Stimulated activated naive B cell treated with anti-CD40 and anti-IgM and Interleukin-4, amounts not matched to agents 10 μg/mL and 1 μg/mL and 100 μg/mL, for 72 hours (primary cell): ENCODE data around the gene MAS1.
A peak's percentile ranks its signal among the peaks of the same experiment; 100 is the strongest.

ENCODE experiments used
- ATAC-seq, 2 donors: fragments of 150-1000 bp; cut with Tn5 transposase; replicated peaks; 2 replicates each; pipeline ENCODE4 v1.10.0; 2021; ENCODE audit warnings: moderate library complexity in 1 of 2
- DNase-seq: peaks from one replicate; pipeline ENCODE4 v3.0.0; 2021
- H3K27ac Mint-ChIP-seq: one replicate; pipeline ENCODE4 v1.8.0; 2022; ENCODE audit warnings: mild to moderate bottlenecking, mixed read lengths
- H3K27me3 Mint-ChIP-seq, 2 donors: one replicate each; pipeline ENCODE4 v1.8.0; 2022; ENCODE audit warnings: mixed read lengths in 2 of 2
- H3K36me3 Mint-ChIP-seq, 2 donors: one replicate each; pipeline ENCODE4 v1.8.0; 2022; ENCODE audit warnings: mixed read lengths in 2 of 2, mild to moderate bottlenecking in 1 of 2
- H3K4me1 Mint-ChIP-seq, 2 donors: one replicate each; pipeline ENCODE4 v1.8.0; 2022; ENCODE audit warnings: mixed read lengths in 2 of 2, mild to moderate bottlenecking in 1 of 2
- H3K4me3 Mint-ChIP-seq, 2 donors: one replicate each; pipeline ENCODE4 v1.8.0; 2022; ENCODE audit warnings: mild to moderate bottlenecking in 2 of 2, mixed read lengths in 2 of 2, moderate library complexity in 1 of 2
- H3K9me3 Mint-ChIP-seq, 2 donors: one replicate each; pipeline ENCODE4 v1.8.0; 2022; ENCODE audit warnings: mixed read lengths in 2 of 2, mild to moderate bottlenecking in 1 of 2

MAS1 gene

DNA sequence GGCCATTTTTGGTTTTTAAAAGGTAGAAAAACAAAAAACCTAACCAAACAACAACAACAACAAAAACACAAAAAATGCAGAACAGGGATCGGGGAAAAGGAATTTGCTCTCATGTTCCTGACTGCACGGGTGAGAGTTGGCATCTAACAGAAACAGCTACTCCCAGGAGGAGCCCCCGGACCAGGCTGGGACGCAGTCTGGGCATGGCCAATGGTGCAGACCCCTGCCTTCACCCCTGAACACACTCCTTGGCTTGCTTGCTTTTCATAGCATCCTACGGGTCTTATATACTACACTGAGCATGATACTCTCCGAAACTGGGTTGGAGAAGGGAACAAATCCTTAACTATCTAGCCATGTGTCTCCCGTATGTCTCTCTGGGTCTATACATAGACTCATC is 587 bp upstream of the MAS1 start:
- Mint-ChIP-seq H3K36me3 (no peaks in the 10 kb centered on the region), H3K9me3 (no peaks in the 10 kb centered on the region), H3K4me1 (no peaks in the 10 kb centered on the region), H3K4me3 (no peak overlapping the region), H3K27ac (no peak overlapping the region), H3K27me3 (peaks cover 56 to 76% of the 10 kb centered on the region in 2 donors)
- ATAC-seq (no peak), DNase-seq (no peak)

DNA sequence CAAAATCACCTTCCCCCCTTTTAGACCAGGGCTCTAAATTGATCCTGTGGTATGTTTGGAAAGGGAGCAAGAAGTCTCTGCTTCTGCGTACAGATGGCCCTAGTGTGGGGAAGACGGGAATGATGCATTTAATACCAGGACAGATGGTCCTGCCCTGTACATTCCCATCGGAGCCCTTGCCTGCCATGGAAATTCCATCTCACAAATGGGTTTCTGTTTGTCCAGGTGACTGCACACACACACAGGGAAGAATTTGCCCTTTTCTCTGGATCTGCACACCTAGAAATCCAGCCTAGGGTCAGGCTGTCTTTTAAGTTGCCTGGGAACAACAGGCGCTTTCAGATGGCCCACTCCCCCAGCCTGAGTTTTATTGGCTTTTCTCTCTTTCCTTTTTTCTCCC is 1.3 kb downstream of the MAS1 start:
- Mint-ChIP-seq H3K27me3 (peaks cover 45 to 64% of the 10 kb centered on the region in 2 donors), H3K4me3 (no peak overlapping the region), H3K36me3 (no peaks in the 10 kb centered on the region), H3K9me3 (no peaks in the 10 kb centered on the region), H3K27ac (no peak overlapping the region), H3K4me1 (no peaks in the 10 kb centered on the region)
- no peak for DNase-seq
- no peak for ATAC-seq

DNA sequence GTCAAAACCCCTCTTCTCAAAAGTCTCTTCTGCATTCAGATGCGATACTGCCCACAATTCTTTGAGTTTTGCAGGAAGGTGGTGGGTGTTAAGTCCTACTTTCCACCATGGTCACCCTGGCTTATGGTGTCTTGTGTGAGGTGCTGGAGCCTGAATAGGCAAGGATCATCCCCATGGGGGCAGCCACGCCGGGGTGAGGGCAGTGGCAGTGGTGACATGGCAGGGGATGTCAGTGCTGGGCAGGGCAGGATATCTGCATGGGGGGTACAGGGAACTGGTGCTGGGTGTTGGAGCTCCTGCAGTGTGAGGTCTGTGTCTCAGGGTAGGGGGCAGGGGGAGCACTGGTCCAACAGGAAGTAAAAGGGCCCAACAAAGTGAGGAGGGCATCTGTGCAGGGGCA is 2.3 kb downstream of the MAS1 start:
- Mint-ChIP-seq H3K9me3 (no peaks in the 10 kb centered on the region), H3K27me3 (peaks cover 42 to 59% of the 10 kb centered on the region in 2 donors), H3K4me1 (no peaks in the 10 kb centered on the region), H3K36me3 (no peaks in the 10 kb centered on the region), H3K27ac (no peak overlapping the region), H3K4me3 (no peak overlapping the region)
- no peak for DNase-seq
- ATAC-seq = no peak

DNA sequence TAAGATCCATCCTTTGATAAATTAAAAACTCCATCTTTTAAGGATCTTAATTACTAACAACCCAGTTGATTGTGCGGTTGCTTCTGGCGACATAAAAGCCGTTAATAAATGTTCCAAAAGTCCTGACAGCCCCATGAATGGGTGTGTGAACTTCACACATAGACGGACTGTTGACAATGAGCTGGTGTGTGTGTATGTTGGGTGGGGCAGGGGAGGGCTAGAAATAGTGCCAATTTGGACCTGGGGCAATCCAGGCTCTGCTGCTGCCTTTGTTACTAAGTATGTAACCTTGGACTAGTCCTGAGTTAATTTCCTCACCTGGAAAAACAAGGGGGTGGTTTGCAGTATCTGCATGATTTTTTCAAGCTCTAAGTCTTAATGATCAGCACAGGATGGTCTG is 4.2 kb downstream of the MAS1 start:
- peaks cover 0 to 2% of the 10 kb centered on the region in 2 donors for H3K9me3 Mint-ChIP-seq
- H3K4me1 Mint-ChIP-seq = no peaks in the 10 kb centered on the region
- H3K27ac Mint-ChIP-seq = no peak overlapping the region
- H3K36me3 Mint-ChIP-seq = no peaks in the 10 kb centered on the region
- H3K27me3 Mint-ChIP-seq = peaks cover 31 to 48% of the 10 kb centered on the region in 2 donors
- ATAC-seq = no peak
- no peak for DNase-seq
- H3K4me3 Mint-ChIP-seq = no peak overlapping the region

DNA sequence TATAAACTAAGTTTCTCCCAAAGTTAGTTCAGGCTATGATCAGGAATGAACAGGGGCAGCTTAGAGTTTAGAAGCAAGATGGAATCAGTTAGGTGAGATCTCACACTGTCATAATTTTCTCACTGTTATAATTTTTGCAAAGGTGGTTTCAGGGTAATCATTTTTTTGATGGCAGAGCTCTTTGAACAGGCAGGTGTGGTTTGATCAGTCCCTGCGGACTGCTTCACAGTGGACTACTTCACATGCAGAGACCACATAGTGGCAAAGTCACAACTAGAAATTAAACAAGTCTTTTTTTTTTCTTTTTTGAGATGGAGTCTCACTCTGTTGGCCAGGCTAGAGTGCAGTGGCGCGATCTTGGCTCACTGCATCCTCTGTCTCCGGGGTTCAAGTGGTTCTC is 6.8 kb downstream of the MAS1 start:
- H3K4me1 Mint-ChIP-seq = no peaks in the 10 kb centered on the region
- H3K4me3 Mint-ChIP-seq = no peak overlapping the region
- peaks cover 14 to 33% of the 10 kb centered on the region in 2 donors for H3K27me3 Mint-ChIP-seq
- H3K9me3 Mint-ChIP-seq = peaks cover 0 to 2% of the 10 kb centered on the region in 2 donors
- no peak for ATAC-seq
- no peak for DNase-seq
- no peaks in the 10 kb centered on the region for H3K36me3 Mint-ChIP-seq
- H3K27ac Mint-ChIP-seq = no peak overlapping the region

DNA sequence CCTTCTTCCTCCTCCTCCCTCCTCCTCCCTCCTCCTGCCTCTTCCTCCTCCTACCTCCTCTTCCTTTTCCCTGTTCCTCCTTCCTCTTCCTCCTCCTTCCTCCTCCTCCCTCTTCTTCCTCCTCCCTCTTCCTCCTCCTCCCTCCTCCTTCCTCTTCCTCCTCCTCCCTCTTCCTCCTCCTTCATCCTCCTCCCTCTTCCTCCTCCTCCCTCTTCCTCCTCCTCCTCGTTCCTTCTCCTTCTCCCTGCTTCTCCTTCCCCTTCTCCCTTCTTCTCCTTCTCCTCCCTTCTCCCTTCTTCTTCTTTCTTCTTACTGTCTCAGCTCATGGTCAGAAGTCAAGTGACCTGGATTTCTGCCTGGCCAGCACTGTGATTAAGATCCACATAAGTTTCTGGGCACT is 7.7 kb downstream of the MAS1 start:
- peaks cover 0 to 2% of the 10 kb centered on the region in 2 donors for H3K9me3 Mint-ChIP-seq
- H3K4me1 Mint-ChIP-seq = no peaks in the 10 kb centered on the region
- H3K36me3 Mint-ChIP-seq = no peaks in the 10 kb centered on the region
- H3K27ac Mint-ChIP-seq = no peak overlapping the region
- ATAC-seq = no peak
- no peak for DNase-seq
- peaks cover 8 to 27% of the 10 kb centered on the region in 2 donors for H3K27me3 Mint-ChIP-seq
- H3K4me3 Mint-ChIP-seq = no peak overlapping the region

DNA sequence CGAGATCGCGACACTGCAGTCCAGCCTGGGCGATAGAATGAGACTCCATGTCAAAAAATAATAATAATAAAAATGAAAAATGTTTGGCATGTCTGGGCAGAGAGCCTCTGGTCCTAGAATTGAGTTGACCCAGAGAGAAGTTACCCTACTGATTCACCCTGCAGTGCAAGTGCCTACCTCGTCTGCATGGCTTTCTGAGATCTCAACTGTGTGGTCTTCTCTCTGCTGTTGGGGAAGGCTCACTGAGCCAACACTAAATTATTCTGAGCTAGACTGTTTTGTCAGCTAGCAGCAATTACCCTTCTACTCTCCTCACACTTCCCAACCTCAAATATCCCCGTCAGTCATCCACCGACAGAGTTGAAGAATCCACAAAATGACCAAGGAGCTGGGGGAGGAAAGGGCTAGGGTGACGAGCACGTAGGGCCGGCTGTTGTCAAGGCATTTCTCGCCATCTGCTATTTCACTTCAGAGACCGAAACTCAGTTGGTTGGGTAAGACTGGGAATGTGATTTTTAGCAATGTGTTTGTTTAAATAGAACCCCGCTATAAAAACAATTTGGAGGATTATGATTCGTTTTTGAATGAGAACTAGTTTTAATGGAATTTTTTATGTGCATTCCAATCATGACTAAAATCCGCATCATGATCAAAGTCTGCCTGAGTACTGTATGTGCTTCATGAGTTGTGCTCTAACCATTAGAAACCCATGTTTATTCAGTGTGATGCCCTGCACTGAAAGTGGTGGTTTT is 9.4 kb downstream of the MAS1 start:
- DNase-seq (no peak), ATAC-seq (no peak)
- Mint-ChIP-seq H3K9me3 (peaks cover 0 to 2% of the 10 kb centered on the region in 2 donors), H3K27ac (no peak overlapping the region), H3K36me3 (no peaks in the 10 kb centered on the region), H3K27me3 (peaks cover 3 to 17% of the 10 kb centered on the region in 2 donors), H3K4me3 (no peak overlapping the region), H3K4me1 (no peaks in the 10 kb centered on the region)

DNA sequence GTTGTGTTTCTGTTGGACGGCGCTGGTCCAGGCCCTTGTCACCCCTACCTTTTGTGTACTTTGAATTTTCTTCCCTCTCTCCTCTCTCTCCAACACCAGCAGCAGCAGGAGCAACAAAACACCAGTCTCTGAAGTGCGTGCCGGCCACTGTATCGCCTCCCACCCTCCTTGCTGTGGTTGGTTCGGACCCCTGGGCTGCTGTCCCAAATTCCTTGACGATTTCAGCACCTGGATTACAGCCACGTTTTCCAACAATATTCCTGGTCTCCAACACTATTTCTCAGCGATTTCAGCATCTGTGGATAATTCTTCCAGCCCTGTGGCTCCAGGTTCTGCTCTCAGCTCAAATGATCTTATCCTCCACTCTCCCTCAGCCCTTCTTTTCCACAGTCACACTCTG is 11.8 kb downstream of the MAS1 start:
- ATAC-seq (no peak), DNase-seq (no peak)
- H3K36me3 Mint-ChIP-seq = no peaks in the 10 kb centered on the region
- H3K4me3 Mint-ChIP-seq = no peak overlapping the region
- peaks cover 3 to 13% of the 10 kb centered on the region in 2 donors for H3K27me3 Mint-ChIP-seq
- H3K4me1 Mint-ChIP-seq = no peaks in the 10 kb centered on the region
- no peak overlapping the region for H3K27ac Mint-ChIP-seq
- H3K9me3 Mint-ChIP-seq = peaks cover 0 to 2% of the 10 kb centered on the region in 2 donors

DNA sequence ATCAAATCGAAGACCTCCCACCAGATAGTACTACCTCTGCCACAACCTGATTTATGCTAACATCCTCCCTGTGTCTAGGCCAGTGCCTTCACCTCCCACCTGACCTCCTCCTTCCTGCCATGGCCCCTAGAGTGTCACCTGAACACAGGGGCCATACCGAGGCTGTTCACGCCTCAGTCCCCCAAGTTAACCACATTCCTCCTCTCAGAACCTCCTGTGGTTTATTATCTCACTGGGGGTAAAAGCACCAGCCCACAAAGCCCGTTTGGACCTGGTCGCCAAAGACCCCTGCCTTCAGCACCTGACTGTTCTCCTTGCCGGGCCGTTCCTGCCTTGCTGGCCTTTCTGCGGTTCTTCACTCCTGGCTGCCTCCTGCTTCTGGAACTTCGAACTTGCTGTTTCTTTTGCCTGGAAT is 13.7 kb downstream of the MAS1 start:
- peaks cover 0 to 6% of the 10 kb centered on the region in 2 donors for H3K27me3 Mint-ChIP-seq
- no peak overlapping the region for H3K27ac Mint-ChIP-seq
- no peak for DNase-seq
- no peaks in the 10 kb centered on the region for H3K9me3 Mint-ChIP-seq
- no peaks in the 10 kb centered on the region for H3K36me3 Mint-ChIP-seq
- H3K4me1 Mint-ChIP-seq = no peaks in the 10 kb centered on the region
- peak; percentile 34 to 62 for ATAC-seq
- no peak overlapping the region for H3K4me3 Mint-ChIP-seq

DNA sequence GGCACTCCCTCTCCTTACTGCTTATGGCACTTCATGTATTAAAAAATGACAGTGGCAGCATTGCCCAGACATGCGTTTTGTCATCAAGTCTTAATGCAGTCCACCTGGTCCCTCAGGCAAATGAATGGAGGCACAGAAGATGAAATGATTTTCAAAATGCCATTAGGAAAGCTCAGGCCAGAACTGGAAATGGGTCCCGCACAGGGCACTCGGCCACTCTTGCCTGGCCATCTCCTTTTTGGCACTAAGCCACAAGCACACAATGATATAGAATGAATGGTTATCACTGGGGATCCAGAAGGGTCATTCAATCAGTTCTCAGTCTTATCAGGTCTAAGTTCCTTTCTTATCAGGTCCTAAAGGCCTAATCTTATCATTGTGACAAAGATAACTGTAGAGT is 15.6 kb downstream of the MAS1 start:
- peaks cover 0 to 4% of the 10 kb centered on the region in 2 donors for H3K9me3 Mint-ChIP-seq
- ATAC-seq (no peak), DNase-seq (no peak)
- no peaks in the 10 kb centered on the region for H3K36me3 Mint-ChIP-seq
- H3K27me3 Mint-ChIP-seq = peaks cover 13 to 21% of the 10 kb centered on the region in 2 donors
- H3K4me1 Mint-ChIP-seq = no peaks in the 10 kb centered on the region
- no peak overlapping the region for H3K4me3 Mint-ChIP-seq
- H3K27ac Mint-ChIP-seq = no peak overlapping the region

DNA sequence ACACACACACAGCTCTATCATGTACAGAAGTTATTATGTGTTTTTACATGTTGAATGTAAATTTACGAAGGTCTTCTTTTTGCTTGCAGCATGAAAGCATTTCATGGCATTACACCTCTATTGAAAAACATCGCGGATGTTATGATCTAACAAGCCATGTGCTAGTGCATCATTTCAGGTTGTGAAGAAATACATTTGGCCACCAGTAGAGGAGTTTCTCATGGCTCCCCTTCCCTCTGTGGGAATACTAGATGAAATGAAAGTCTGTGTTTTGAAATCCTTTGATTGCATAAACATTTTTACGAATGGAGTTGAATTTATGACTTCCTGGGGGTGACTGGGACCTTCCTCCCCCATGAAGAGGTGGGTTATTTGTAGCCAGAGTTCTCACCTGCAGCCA is 17.7 kb downstream of the MAS1 start:
- Mint-ChIP-seq H3K4me3 (no peak overlapping the region), H3K36me3 (no peaks in the 10 kb centered on the region), H3K27ac (no peak overlapping the region), H3K4me1 (no peaks in the 10 kb centered on the region), H3K27me3 (peaks cover 29 to 35% of the 10 kb centered on the region in 2 donors), H3K9me3 (peaks cover 0 to 4% of the 10 kb centered on the region in 2 donors)
- no peak for DNase-seq
- ATAC-seq = no peak

DNA sequence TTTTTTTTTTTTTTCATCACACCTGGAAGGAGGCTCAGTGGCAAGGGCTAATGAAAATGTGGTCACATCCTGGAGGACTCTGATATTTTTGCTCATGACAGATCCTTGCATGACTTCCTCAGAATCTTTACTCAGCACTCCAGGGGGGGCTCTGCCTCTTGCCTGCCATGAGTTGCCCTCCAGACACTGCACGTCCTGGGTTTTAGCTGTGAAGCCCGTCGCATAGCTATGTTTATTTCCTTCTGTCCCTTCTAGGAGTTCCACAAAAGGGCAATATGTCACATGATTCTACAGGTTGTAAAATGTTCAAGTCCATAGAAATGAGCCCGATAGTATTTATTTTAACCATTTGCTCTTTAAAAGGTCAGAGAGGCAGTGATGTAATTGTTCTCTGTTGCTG is 18.2 kb downstream of the MAS1 start:
- Mint-ChIP-seq H3K4me1 (peaks cover 0 to 1% of the 10 kb centered on the region in 2 donors), H3K27me3 (peaks cover 29 to 37% of the 10 kb centered on the region in 2 donors), H3K9me3 (peaks cover 0 to 4% of the 10 kb centered on the region in 2 donors)

DNA sequence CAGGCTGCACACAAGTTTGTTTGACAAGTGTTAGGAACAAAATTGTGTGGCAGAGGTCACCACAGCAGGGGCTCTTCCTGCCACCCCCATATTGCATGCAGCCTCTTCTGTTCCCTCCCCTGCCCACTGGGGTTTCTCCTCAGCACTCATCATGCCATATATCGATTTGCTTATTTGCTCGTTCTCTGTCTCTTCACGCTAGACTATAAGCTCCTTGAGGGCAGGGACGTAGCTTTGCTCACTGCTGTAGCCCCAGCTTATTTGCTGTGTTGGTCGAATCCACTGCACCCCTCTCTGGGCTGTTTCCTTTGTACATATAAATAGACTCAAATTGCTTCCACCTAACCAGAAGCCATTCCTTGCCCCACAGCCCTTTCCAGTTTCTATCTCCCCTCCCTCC is 19.6 kb downstream of the MAS1 start:
- peaks cover 0 to 5% of the 10 kb centered on the region in 2 donors for H3K4me1 Mint-ChIP-seq

More for the DNA sequence above, 18.2 kb downstream of the MAS1 start:
- ATAC-seq (no peak), DNase-seq (no peak)
- no peaks in the 10 kb centered on the region for H3K36me3 Mint-ChIP-seq
- no peak overlapping the region for H3K27ac Mint-ChIP-seq
- no peak overlapping the region for H3K4me3 Mint-ChIP-seq

DNA sequence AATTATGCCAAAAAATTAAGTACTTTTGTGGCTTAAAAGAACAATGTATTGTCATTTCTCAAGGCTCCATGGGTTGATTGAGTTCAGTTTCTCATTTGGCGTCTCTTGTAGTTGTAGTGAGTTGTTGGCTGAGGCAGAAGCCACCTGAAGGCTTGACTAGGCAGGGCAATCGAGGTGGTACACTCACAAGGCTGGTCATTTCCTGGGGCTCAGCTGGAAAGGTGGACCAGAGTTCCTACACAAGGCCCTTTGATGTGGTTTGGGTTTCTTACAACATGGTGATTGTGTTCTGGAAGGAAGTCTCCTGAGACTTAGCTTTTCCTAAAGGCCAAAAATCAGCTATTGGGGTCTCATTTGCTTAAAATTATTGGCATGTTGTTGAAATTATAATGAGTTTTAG is 22.6 kb downstream of the MAS1 start:
- Mint-ChIP-seq H3K36me3 (no peaks in the 10 kb centered on the region), H3K9me3 (peaks cover 0 to 4% of the 10 kb centered on the region in 2 donors), H3K4me1 (peaks cover 0 to 5% of the 10 kb centered on the region in 2 donors), H3K27me3 (peaks cover 38 to 49% of the 10 kb centered on the region in 2 donors), H3K27ac (no peak overlapping the region), H3K4me3 (no peak overlapping the region)
- no peak for DNase-seq
- ATAC-seq = no peak

More for the DNA sequence above, 19.6 kb downstream of the MAS1 start:
- DNase-seq (no peak), ATAC-seq (no peak)
- Mint-ChIP-seq H3K9me3 (peaks cover 0 to 4% of the 10 kb centered on the region in 2 donors), H3K4me3 (no peak overlapping the region), H3K36me3 (no peaks in the 10 kb centered on the region), H3K27me3 (peaks cover 33 to 42% of the 10 kb centered on the region in 2 donors), H3K27ac (no peak overlapping the region)

DNA sequence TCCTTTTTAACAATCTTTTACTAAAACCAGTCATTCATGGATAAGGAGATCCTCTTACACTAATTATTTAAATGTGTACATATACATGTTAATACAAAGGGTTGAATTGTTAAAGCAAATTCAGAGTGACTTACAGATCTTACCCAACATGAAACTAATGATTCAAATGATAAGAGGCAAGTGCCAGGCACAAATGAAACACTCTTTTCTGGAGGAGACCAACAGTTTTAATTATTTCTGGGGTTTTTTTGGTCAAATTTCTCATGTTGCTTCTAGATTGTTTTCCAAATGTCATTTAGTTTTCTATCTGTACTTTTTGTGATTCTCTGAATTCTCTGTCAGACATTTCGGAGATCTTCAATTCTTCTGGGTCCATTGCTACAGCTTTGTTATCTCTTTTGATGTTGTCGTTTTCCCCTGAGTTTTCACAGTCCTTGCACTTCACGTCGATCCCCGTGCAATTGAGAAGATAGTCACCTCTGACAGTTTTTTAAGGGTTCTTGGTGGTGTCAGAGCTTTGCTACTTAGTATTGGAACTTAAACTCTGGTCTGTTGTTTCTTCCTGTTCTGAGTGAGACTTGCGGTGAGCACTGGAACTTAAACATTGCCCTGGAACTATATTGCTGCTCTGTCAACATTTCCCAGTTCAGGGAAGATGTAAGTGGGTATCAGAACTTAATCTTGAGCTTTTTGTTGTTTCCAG is 23.2 kb downstream of the MAS1 start:
- ATAC-seq = no peak
- peaks cover 0 to 5% of the 10 kb centered on the region in 2 donors for H3K4me1 Mint-ChIP-seq

More for the DNA sequence above, 23.2 kb downstream of the MAS1 start:
- H3K4me3 Mint-ChIP-seq = no peak overlapping the region
- peaks cover 38 to 52% of the 10 kb centered on the region in 2 donors for H3K27me3 Mint-ChIP-seq
- peaks cover 0 to 4% of the 10 kb centered on the region in 2 donors for H3K9me3 Mint-ChIP-seq
- no peaks in the 10 kb centered on the region for H3K36me3 Mint-ChIP-seq
- DNase-seq = no peak
- H3K27ac Mint-ChIP-seq = no peak overlapping the region
